SIG-M5 treated with dmso at 0.1 percent for 504 hours (cell line): ENCODE results near the gene COQ5.
A peak's percentile ranks its signal among the peaks of the same experiment; 100 is the strongest.

Experiments used
- DNase-seq: peaks from one replicate; lab custom pipeline; 2025; ENCODE audit not compliant: unreplicated experiment; lab: John Stamatoyannopoulos, UW

Gene COQ5

DNA sequence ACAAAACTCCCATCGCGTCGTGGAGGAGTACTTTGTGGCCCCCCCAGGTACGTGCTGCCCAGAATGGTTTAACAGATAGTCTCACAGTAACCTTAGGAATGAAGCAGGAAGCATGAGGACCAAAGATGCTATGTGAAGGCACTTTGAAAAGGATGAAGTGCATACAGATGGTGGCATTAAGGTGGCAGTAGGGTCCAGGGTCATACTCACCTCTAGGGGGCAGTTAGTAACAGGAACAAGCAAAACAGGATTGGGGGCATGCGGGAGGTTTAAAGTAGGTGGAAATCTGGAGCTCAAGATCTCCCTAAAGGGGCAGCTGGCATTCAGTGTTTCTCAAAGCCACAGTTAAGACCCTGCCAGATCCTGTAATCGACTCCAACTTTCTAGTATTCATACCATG, 71.8 kb downstream of the COQ5 start:
- DNase-seq, result peak; percentile 31

DNA sequence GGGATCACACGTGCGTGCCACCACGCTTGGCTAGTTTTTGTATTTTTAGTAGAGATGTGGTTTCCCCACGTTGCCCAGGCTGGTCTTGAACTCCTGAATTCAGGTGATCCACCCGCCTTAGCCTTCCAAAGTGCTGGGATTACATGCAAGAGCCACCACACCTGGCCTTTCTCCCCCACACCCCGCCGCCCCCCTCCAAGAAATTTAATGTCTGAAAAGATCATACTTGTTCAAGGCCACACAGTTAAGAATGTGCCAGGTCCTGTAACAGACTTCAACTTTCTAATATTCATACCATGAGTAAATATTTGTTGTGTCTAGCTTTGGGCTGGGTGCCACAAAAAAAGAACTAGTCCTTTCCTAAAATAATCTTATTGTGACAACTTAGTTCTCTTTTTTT, 73.7 kb downstream of the COQ5 start:
- DNase-seq, result no peak

DNA sequence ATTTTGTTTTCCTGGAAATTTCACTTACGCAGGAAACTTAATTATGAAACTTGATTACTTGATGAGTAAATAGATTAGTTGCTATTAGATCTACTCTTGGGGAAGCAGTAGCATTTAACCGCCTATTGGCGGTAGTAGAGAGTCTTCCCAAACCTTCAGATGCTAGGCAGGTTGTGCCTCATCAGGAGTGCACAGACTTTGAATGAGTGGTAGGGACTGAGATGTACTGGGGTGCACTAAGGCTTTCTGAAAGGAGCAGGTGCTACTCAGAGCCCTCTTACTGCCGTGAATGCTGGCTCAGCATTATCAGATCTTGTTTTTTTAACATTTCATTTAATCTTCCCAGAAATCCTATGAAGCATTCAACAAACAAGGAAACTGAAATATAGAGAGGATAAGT, 75.0 kb downstream of the COQ5 start:
- DNase-seq, result peak; percentile 71
